GM21526 (cell line): ENCODE data around the gene EXOC6B.

Source experiments
- ATAC-seq: cut with Tn5 transposase; IDR thresholded peaks from one replicate; pipeline ENCODE4 v1.9.1; 2021; ENCODE audit warnings: moderate library complexity; ENCODE audit not compliant: unreplicated experiment, low FRiP score

The EXOC6B gene

DNA sequence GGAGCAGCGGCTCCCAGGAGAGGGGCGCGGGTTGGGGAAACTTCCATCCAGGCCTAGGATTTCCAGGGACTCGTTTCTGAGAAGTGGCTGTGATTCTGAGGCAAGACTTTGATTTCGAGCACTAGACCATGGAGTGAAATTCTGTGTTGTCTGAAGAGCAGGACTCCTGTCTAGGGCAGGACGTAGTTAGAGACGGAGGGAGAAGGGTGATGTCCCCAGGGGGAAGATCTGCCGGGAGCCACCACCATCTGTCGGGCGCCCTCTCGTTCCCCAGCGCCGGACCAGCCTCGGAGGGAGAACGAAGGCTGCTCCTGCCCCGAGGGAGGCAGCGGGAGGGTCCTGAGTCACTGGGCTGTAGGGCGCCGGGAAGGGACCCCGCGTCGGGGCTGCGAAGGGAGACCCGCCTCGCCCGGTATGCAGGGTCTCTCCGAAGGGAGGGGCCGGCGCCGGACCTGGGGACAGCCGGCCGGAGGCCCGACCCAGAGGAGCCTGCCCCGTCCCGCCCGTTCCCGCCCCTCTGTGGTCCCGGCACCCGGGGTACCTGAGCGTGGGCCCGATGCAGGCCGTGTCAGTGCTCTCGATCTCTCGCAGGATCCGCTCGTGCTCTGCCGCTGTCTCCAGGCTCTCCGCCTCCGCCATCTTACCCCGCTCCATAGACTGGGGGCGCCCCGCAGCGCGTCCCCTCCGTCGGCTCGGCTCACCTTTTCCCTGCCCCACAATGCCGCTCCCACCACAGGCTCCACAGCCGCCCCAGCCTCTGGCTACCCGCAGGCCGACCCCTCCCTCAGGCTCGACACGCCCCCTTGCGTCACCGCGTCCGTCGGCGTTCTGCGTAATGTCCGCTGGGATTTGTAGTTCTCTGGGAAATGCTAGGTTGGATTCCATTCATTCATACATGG lies at the start of gene EXOC6B:
EXOC6B (minus strand) TSS at position 777 of the 899 bp plus-strand sequence.
- peak; percentile 83 for ATAC-seq

DNA sequence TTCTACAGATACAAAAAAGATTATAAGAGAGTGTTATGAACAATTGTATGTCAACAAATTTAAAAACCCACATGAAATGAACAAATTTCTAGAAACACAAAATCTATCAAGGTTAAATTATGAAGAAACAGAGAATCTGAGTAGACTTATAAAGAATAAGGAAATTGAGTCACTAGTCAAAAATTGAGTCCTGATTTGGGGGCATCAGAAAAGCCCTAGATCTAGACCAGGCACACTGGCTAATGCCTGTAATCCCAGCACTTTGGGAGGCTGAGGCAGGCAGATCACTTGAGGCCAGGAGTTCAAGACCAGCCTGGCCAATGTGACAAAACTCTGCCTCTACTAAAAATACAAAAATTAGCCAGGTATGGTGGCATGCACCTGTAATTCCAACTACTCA lies 46.0 kb upstream of the EXOC6B start:
- no peak for ATAC-seq

GRCh38 chr2:72871060-72871459 lies 45.2 kb upstream of the EXOC6B start:
- no peak for ATAC-seq

- ATAC-seq = peak; percentile 50
Observed at GRCh38 chr2:72864500-72864899, 38.7 kb upstream of the EXOC6B start.

DNA sequence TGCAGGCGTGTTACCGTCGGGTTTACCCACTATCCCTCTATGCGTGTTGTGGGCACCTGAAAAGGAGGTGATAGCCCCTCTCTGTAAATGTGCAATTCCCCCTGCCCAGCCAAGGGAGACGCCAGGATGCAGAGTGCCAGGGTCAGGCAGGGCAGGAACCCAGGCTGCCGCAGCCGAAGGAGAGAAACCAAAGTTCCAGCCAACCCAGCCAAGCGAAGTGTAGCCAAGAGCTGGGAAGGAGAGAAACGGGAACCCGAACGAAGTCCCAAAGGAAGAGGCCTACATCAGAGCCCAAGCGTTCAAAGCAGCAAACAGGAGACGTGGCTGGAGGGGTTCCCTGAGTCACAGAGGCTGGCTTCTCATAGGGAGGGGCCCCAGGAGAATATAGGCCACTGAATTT lies 37.2 kb upstream of the EXOC6B start:
- ATAC-seq = no peak

GRCh38 chr2:72862239-72862988 lies 36.6 kb upstream of the EXOC6B start:
- ATAC-seq = peak; percentile 87

DNA sequence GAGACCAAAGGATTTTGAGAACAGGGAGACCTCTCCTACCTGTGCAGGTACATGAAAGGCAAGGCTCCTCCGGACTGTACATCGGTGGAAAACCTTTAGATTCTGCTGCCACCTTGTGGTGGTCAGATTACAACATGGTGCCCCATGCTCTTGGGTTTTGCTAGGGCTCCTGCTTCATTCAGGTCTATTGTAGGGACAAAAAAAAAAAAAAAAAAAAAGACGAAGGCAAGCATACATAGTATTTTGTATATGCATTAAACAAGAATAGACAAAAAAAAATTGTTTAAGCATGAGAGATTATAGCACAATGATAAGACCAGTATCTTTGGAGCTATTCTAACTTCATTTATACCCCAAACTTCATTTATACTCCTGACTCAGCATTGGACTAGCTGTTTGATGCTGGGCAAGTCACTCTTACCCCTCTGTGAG lies 34.0 kb upstream of the EXOC6B start:
- ATAC-seq = peak; percentile 73

GRCh38 chr2:72851333-72851732 lies 25.5 kb upstream of the EXOC6B start:
- no peak for ATAC-seq

DNA sequence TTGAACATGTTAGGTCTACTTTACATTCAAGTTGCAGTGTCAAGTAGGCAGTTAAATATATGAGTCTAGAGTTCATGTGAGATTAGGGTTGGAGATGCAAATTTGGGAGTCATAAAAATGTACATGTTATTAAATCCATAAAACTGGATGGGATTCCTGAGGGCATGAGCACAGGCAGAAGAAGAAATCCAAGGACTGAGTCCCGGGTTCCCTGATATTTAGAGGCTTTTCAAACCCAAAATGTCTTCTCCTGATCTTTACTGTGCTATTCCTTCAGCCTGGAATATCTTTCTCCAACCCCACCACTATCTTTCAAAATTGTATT lies 23.3 kb upstream of the EXOC6B start:
- ATAC-seq = no peak

DNA sequence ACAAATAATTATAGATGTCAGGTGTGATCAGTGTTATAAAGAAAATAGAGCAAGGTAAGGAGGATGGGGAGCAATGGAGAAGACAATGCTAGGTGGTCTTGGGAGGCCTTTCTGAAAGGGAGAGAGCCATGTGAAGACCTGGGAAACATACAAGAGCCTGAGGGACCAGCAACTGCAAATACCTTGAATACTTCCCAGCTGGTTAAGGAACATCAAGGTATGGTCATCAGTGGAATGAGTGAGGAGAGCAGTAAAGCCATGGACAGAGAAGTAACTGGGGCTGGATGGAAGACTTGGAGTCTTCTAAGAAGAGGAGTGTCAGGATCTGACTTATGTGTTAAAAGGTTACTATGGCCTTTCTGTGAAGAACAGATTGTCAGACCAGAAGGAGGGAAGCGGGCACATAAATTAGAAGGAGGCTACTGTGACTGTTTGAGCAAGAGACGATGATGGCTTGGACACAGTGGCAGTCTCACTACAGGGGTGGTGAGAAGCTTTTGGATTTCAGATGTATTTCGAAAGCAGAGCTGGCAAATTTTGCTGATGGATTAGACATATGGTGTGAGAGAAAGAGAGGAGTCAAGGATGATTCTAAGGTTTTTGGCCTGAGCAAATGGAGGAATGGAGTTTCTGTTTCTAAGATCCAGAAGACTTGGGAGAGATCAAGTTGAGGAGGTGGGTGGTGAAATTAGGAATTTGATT lies 22.8 kb upstream of the EXOC6B start:
- no peak for ATAC-seq

GRCh38 chr2:72847534-72848315 lies 21.9 kb upstream of the EXOC6B start:
- no peak for ATAC-seq

DNA sequence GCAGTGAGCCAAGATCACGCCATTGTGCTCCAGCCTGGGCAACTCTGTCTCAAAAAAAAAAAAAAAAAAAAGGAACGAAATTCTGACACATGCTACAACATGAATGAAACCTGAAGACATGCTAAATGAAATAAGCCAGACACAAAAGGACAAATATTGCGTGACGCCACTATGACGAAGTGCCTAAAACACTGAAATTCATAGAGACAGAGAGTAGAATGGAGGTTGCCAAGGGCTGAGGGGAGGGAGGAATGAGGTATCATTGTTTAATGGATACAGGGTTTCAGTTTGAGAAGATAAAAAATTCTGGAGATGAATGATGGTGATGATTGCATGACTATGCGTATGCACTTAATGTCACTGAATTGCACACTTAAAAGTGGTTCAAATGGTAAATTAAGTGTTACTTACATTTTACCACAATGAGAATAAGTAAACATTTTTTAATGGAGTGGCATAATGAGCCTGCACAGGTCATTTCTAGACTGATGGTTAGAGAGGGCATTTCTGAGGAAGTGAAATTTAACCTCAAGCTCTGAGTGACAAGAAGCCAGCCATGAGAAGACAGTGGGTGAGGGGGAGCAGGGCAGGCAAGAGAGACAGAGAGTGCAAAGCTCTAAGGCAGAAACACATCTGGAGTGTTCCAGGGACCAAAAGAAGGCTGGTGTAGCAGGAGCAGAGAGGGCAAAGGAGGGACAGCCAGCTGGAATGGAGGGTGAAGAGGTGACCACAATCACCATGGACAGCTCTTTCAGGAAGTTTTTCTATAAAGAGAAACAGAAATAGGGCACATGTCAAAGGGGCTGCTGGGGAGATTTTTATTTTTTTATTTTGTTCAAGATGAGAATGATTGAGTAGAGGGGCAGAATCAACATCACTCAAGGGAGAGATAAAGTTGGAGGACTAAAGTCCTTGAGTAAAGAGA lies 20.6 kb upstream of the EXOC6B start:
- no peak for ATAC-seq

DNA sequence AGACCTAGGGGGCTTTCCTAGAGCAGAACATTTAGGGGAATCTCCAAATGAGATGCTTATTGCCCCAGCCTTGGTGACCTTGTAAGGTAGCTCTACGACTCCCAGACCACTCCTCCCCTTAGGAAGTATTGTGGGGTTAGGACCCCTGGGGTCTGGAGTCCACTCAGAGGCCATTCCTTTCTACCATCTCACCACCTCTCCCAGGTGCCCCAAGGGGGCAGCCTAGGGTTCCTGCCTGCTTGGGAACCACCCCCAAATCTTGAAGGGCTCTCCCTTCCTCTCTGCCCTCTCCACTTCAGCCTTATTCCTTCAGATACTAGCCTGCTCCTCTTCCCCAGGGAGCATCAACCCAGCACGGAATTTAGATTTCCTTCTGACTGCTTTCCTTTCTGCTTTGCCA lies 17.5 kb upstream of the EXOC6B start:
- ATAC-seq = no peak

DNA sequence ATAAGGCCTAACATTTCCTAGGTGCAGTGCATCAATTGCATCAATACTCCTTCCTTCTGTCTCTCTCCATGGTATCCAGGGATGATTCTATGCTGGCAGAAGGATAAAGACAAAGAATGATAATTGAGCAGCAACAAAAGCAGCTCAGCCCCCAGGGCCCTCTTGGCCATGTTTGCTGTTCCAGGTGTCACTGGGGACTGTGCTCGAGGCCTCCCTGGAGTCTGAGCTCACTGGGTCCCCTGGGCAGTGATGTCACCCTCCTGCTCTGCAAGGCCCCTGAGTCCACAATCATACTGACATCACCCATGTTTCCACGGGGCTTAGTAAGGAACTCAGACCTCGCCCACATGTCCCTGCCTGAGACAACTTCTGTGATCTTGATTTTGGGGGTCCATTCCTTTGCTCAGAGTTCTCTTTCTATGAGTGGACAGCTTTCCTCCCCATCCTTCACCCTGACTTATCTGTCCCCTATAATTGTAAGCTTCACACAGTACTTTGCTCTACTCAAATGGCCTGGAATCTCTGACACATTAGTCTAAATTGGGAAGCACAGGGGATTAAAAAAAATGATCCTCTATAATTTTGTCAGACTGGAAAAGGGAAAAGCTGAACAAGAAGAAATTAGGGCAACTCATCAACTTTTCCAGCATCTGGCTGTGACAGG lies 15.8 kb upstream of the EXOC6B start:
- no peak for ATAC-seq

- no peak for ATAC-seq
Observed at GRCh38 chr2:72840066-72840465, 14.2 kb upstream of the EXOC6B start.

DNA sequence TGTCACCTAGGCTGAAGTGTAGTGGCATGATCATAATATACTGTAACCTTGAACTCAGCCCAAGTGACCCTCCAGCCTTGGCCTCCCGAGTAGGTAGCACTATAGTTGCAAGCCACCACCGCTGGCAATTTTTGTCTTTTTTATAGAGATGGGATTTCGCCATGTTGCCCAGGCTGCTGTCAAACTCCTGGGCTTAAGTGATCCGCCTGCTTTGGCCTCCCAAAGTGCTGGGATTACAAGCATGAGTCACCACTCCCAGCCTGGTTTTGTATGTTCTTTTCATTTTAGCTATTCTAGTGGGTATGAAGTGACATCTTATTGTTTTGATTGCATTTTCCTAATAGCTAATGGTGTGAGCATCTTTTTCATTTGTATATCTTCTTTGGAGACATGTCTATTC lies 11.3 kb upstream of the EXOC6B start:
- no peak for ATAC-seq

GRCh38 chr2:72835403-72835802 lies 9.6 kb upstream of the EXOC6B start:
- no peak for ATAC-seq

DNA sequence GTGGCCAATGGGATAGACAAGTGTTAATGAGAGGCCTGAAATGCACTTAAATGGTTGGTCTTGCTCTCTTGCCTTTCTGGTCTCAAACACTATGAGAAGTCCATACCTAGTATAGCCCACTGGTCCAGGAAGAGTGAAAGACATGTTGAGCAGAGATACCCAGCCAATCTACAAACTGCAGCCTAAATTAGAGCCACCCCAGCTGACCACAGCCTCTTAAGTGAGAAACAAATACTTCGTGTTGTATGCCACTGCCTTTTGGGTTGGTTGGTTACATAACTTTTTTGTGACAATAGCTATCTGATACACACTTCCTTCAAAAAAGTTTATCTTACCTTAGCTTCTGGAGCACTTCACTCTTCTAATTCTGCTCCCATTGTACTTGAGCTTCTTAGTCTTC lies 8.8 kb upstream of the EXOC6B start:
- ATAC-seq = no peak
